GM18858 (cell line): ENCODE results near the gene GEMIN7.
A peak's percentile ranks its signal among the peaks of the same experiment; 100 is the strongest.

Experiments used
- ATAC-seq: cut with Tn5 transposase; IDR thresholded peaks from one replicate; pipeline ENCODE4 v1.9.1; 2021; ENCODE audit not compliant: unreplicated experiment

GEMIN7 gene

GRCh38 chr19:45125360-45125759 lies 46.3 kb downstream of the GEMIN7 start:
- ATAC-seq, result no peak

- no peak for ATAC-seq
These were observed 47.0 kb downstream of the GEMIN7 start for GRCh38 chr19:45125975-45126493.

GRCh38 chr19:45126654-45127053 lies 47.6 kb downstream of the GEMIN7 start:
- no peak for ATAC-seq

GRCh38 chr19:45128146-45128545 lies 49.1 kb downstream of the GEMIN7 start:
- no peak for ATAC-seq

GRCh38 chr19:45128806-45129205 lies 49.7 kb downstream of the GEMIN7 start:
- no peak for ATAC-seq

GRCh38 chr19:45130236-45130635 lies 51.2 kb downstream of the GEMIN7 start:
- no peak for ATAC-seq

- no peak for ATAC-seq
These were observed 52.0 kb downstream of the GEMIN7 start for GRCh38 chr19:45130888-45131615.

- ATAC-seq, result no peak
These were observed 54.6 kb downstream of the GEMIN7 start for GRCh38 chr19:45133661-45134060.

- ATAC-seq, result no peak
These were observed 56.3 kb downstream of the GEMIN7 start for GRCh38 chr19:45135176-45135885.

- ATAC-seq, result no peak
These were observed 57.6 kb downstream of the GEMIN7 start for GRCh38 chr19:45136507-45137178.

GRCh38 chr19:45137179-45137761 lies 58.2 kb downstream of the GEMIN7 start:
- peak; percentile 72 for ATAC-seq

GRCh38 chr19:45138303-45138751 lies 59.3 kb downstream of the GEMIN7 start:
- ATAC-seq, result no peak

GRCh38 chr19:45139286-45140143 lies 60.5 kb downstream of the GEMIN7 start:
- ATAC-seq, result no peak

GRCh38 chr19:45140144-45140503 lies 61.1 kb downstream of the GEMIN7 start:
- no peak for ATAC-seq

- no peak for ATAC-seq
These were observed 61.5 kb downstream of the GEMIN7 start for GRCh38 chr19:45140533-45140932.
